KMS-11 (cell line): ENCODE measurements around the gene MRPS21.

ENCODE experiments used
- H2AFZ ChIP-seq: fragments of 200-600 bp; sonication (generic); 2 replicates; pipeline ENCODE4 v1.6.1; 2016; ENCODE audit warnings: antibody characterized with exemption, mixed run types, low read depth
- H3K27ac ChIP-seq: fragments of 200-600 bp; sonication (generic); 2 replicates; pipeline ENCODE4 v1.6.1; 2016; ENCODE audit warnings: mild to moderate bottlenecking, mixed run types
- H3K27me3 ChIP-seq: fragments of 200-600 bp; sonication (generic); 2 replicates; pipeline ENCODE4 v1.6.1; 2017; ENCODE audit warnings: mild to moderate bottlenecking, low read depth, mixed run types, moderate library complexity; ENCODE audit not compliant: insufficient read depth
- H3K36me3 ChIP-seq: fragments of 200-600 bp; sonication (generic); 2 replicates; pipeline ENCODE4 v1.6.1; 2017; ENCODE audit warnings: mild to moderate bottlenecking, mixed run types; ENCODE audit not compliant: insufficient read depth
- H3K4me1 ChIP-seq: fragments of 200-600 bp; sonication (generic); 2 replicates; pipeline ENCODE4 v1.6.1; 2016; ENCODE audit warnings: mild to moderate bottlenecking, low read depth, mixed run types; ENCODE audit not compliant: poor library complexity, severe bottlenecking
- H3K4me2 ChIP-seq: fragments of 200-600 bp; sonication (generic); 2 replicates; pipeline ENCODE4 v1.7.0; 2016; ENCODE audit warnings: mild to moderate bottlenecking, mixed run types
- H3K4me3 ChIP-seq: fragments of 200-600 bp; sonication (generic); IDR thresholded peaks from 2 replicates; pipeline ENCODE4 v1.6.1; 2017; ENCODE audit warnings: low read depth, low read length, mixed read lengths; ENCODE audit not compliant: insufficient read depth
- H3K79me2 ChIP-seq: fragments of 200-600 bp; sonication (generic); 2 replicates; pipeline ENCODE4 v1.6.1; 2016; ENCODE audit warnings: low read depth, mixed run types; ENCODE audit not compliant: insufficient read depth
- H3K9ac ChIP-seq: fragments of 200-600 bp; sonication (generic); 2 replicates; pipeline ENCODE4 v1.6.1; 2016; ENCODE audit warnings: mild to moderate bottlenecking, mixed run types
- H4K20me1 ChIP-seq: fragments of 200-600 bp; sonication (generic); 2 replicates; pipeline ENCODE4 v1.6.1; 2016; ENCODE audit warnings: mild to moderate bottlenecking, mixed run types; ENCODE audit not compliant: insufficient read depth
- CTCF ChIP-seq: fragments of 200-600 bp; sonication (generic); conservative IDR thresholded peaks from 2 replicates; pipeline ENCODE4 v1.6.1; 2017; ENCODE audit warnings: low read depth, mild to moderate bottlenecking, antibody characterized with exemption, low read length, moderate library complexity, mixed read lengths

MRPS21 gene

GRCh38 chr1:150332651-150333290 is 39.1 kb downstream of the MRPS21 start:
- H4K20me1 ChIP-seq = no peaks in the 10 kb centered on the region

GRCh38 chr1:150346316-150346715 is 52.7 kb downstream of the MRPS21 start:
- H3K4me3 ChIP-seq = no peak overlapping the region
- H3K4me2 ChIP-seq = no peak overlapping the region
- H4K20me1 ChIP-seq = no peaks in the 10 kb centered on the region
- no peak overlapping the region for H3K27ac ChIP-seq
- H3K27me3 ChIP-seq = no peaks in the 10 kb centered on the region
- H3K4me1 ChIP-seq = no peaks in the 10 kb centered on the region
- H3K9ac ChIP-seq = no peak overlapping the region
- H3K36me3 ChIP-seq = peaks cover 34% of the 10 kb centered on the region; the same call in 1 of the 2 replicates
- no peak for TF ChIP-seq CTCF
- H2AFZ ChIP-seq = no peak overlapping the region
- no peaks in the 10 kb centered on the region for H3K79me2 ChIP-seq

More at GRCh38 chr1:150332651-150333290, 39.1 kb downstream of the MRPS21 start:
- no peak overlapping the region for H3K4me3 ChIP-seq
- H3K27me3 ChIP-seq = no peaks in the 10 kb centered on the region
- no peaks in the 10 kb centered on the region for H3K4me1 ChIP-seq
- no peak overlapping the region for H2AFZ ChIP-seq
- no peak overlapping the region for H3K27ac ChIP-seq
- H3K9ac ChIP-seq = no peak overlapping the region
- peaks cover 76% of the 10 kb centered on the region; the same call in 1 of the 2 replicates for H3K36me3 ChIP-seq
- peaks cover 4% of the 10 kb centered on the region; the same call in 1 of the 2 replicates for H3K79me2 ChIP-seq
- H3K4me2 ChIP-seq = no peak overlapping the region
- TF ChIP-seq CTCF = no peak

GRCh38 chr1:150352866-150353265 is 59.2 kb downstream of the MRPS21 start:
- Histone ChIP-seq H3K36me3 (peaks cover 9% of the 10 kb centered on the region; the same call in 1 of the 2 replicates), H3K4me1 (no peaks in the 10 kb centered on the region), H3K9ac (no peak overlapping the region)

More at GRCh38 chr1:150352866-150353265, 59.2 kb downstream of the MRPS21 start:
- Histone ChIP-seq H3K27me3 (no peaks in the 10 kb centered on the region), H3K4me2 (no peak overlapping the region), H2AFZ (no peak overlapping the region), H3K79me2 (no peaks in the 10 kb centered on the region), H4K20me1 (no peaks in the 10 kb centered on the region), H3K27ac (no peak overlapping the region), H3K4me3 (no peak overlapping the region)
- no peak for TF ChIP-seq CTCF
